Immature natural killer cell (primary cell): ENCODE results near the gene INPP5K. TPM values are rescaled to one million over a fixed set of nuclear protein-coding genes. Genes with fewer than 3 reads are reported as not detected.
"Not testable (repeated sequence)": the region's sequence is repeated elsewhere in the genome, so short reads cannot be mapped to it uniquely, and the experiment has no call there.

Source experiments
- DNase-seq, 3 donors: peaks; one replicate each; pipeline ENCODE4 v3.0.0; 2022; ENCODE audit warnings: mixed read lengths in 1 of 3
- H3K27ac Mint-ChIP-seq, 6 donors: one replicate each; pipeline ENCODE4 v1.8.0; 2020; ENCODE audit warnings: mixed read lengths in 6 of 6, mild to moderate bottlenecking in 5 of 6, inconsistent platforms in 4 of 6, moderate library complexity in 3 of 6
- H3K27me3 Mint-ChIP-seq, 3 donors: one replicate each; pipeline ENCODE4 v1.8.0; 2020 to 2021; ENCODE audit warnings: low read depth in 3 of 3, mild to moderate bottlenecking in 3 of 3, mixed read lengths in 3 of 3, moderate library complexity in 3 of 3, inconsistent platforms in 1 of 3
- H3K36me3 Mint-ChIP-seq, 3 donors: one replicate each; pipeline ENCODE4 v1.8.0; 2020; ENCODE audit warnings: mixed read lengths in 3 of 3, inconsistent platforms in 2 of 3, mild to moderate bottlenecking in 2 of 3
- H3K4me1 Mint-ChIP-seq, 2 donors: one replicate each; pipeline ENCODE4 v1.8.0; 2020; ENCODE audit warnings: inconsistent platforms in 2 of 2, mild to moderate bottlenecking in 2 of 2, mixed read lengths in 2 of 2, moderate library complexity in 1 of 2
- H3K4me3 Mint-ChIP-seq, 5 donors: one replicate each; pipeline ENCODE4 v1.8.0; 2020; ENCODE audit warnings: mild to moderate bottlenecking in 5 of 5, mixed read lengths in 5 of 5, inconsistent platforms in 3 of 5, moderate library complexity in 3 of 5
- H3K9me3 Mint-ChIP-seq, 6 donors: one replicate each; pipeline ENCODE4 v1.8.0; 2020; ENCODE audit warnings: mild to moderate bottlenecking in 6 of 6, mixed read lengths in 6 of 6, inconsistent platforms in 4 of 6, moderate library complexity in 3 of 6
- polyA plus RNA-seq, 3 donors: library from polyadenylated mRNA; unstranded; fragments of 300-500 nt; fragmentation: Illumina TruSeq; gene quantifications; one replicate each; pipeline ENCODE4 v1.2.3, GENCODE V29; 2021

The INPP5K gene
- polyA plus RNA-seq, 3 donors from 2014 or later, result 113 to 161 (median 120) TPM

DNA sequence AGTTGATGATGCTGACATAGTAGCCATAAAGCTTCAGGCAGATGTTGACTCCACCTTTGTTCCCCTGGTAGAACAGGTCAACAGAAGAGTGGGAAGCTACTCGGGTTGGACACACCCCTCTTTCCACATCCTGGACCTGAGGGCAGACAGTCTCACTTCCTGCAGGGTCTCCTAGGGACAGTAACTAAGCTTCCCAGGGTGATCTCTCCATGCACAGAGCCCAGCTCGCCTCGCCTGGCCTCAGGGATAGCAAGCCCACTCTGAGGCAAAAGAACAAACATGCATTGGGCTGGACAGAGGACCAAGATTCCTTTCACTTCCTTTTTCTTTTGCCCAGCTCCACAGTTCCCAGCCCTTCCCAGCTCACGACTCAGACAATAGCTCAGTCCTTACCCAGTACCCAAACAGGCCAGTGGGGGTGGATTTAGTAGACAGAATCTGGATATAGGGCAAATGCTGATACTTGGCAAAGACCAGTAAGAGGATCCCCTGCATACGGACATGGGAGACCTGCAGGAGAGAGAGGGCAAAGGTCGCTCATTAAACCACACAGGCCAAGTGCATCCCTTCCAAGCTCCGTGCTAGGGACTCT is 7.0 kb downstream of the INPP5K start:
- H3K9me3 Mint-ChIP-seq, result no peaks in the 10 kb centered on the region
- H3K4me3 Mint-ChIP-seq, result no peak overlapping the region
- no peak for DNase-seq
- H3K4me1 Mint-ChIP-seq, result peaks cover 9 to 15% of the 10 kb centered on the region in 2 donors
- peaks cover 12 to 49% (median 12%) of the 10 kb centered on the region in 3 donors for H3K36me3 Mint-ChIP-seq
- peaks cover 2 to 8% (median 4%) of the 10 kb centered on the region in 3 donors for H3K27me3 Mint-ChIP-seq
- no peak overlapping the region for H3K27ac Mint-ChIP-seq

DNA sequence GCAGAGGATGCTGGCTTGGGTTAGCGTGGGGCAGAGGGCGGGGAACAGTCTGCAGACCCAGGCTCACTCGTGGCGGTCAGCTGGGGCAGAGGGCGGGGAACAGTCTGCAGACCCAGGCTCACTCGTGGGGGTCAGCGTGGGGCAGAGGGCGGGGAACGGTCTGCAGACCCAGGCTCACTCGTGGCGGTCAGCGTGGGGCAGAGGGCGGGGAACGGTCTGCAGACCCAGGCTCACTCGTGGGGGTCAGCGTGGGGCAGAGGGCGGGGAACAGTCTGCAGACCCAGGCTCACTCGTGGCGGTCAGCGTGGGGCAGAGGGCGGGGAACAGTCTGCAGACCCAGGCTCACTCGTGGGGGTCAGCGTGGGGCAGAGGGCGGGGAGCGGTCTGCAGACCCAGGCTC is 7.7 kb downstream of the INPP5K start:
- not testable (repeated sequence) for DNase-seq, H3K27ac Mint-ChIP-seq, H3K4me3 Mint-ChIP-seq, H3K9me3 Mint-ChIP-seq, H3K4me1 Mint-ChIP-seq
- Mint-ChIP-seq H3K27me3 (peaks cover 4 to 14% (median 5%) of the 10 kb centered on the region in 3 donors), H3K36me3 (peaks cover 13 to 52% (median 17%) of the 10 kb centered on the region in 3 donors)

DNA sequence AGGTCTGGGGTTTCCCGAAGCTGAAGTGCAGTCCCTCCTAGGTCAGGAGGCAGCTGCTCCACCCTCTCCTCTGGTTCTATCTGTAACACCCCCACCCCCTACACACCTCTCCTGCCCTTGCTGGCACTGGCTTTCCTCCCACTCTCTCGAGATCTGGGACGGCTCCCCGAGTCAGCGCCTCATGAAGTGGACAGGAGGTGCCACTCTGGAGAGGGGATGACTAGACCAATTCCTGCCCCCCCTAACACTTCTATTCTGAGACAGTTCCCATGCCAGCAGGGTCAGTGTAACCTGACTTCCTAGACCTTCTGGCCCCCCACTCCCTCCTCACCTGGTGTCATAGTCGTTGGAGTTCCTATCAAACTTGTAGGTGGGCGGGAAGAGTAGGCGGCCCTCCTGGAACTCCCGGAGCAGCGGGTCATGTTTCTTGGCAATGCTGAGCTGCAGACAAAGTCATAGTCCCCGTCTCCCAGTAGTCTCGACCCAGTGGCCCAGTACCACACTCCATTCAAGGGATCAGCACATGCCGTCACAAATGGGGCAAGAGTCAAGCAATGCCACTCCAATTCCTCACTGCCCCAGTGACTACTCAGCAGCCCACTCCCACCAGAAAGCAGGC is 9.7 kb downstream of the INPP5K start:
- peaks cover 14 to 47% (median 17%) of the 10 kb centered on the region in 3 donors for H3K36me3 Mint-ChIP-seq
- no peaks in the 10 kb centered on the region for H3K9me3 Mint-ChIP-seq
- H3K4me3 Mint-ChIP-seq, result no peak overlapping the region
- no peak for DNase-seq
- peaks cover 2 to 7% of the 10 kb centered on the region in 2 donors for H3K4me1 Mint-ChIP-seq
- H3K27me3 Mint-ChIP-seq, result peaks cover 4 to 15% (median 5%) of the 10 kb centered on the region in 3 donors
- no peak overlapping the region for H3K27ac Mint-ChIP-seq

DNA sequence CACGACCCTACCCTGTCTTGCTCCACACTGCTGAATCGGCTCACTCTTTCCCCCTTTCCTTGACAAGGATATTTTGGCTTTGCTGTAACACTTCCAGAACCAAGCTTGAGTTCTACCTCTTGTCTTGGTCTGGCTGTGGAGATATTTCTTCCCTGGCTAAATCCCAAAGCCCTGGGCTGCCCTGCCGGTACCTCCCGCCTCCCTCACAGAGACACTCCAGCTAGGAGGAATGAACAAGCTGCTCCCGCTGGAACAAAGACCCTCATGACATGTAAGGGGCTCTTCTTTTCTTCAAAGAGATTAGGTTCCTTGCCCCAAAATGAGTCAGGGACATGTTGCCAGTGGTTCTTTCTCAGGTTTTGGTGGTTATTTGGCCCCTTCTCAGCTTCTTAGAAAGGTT is 10.8 kb downstream of the INPP5K start:
- H3K36me3 Mint-ChIP-seq, result peaks cover 14 to 43% (median 17%) of the 10 kb centered on the region in 3 donors
- DNase-seq, result no peak
- H3K4me3 Mint-ChIP-seq, result no peak overlapping the region
- peaks cover 4 to 17% (median 5%) of the 10 kb centered on the region in 3 donors for H3K27me3 Mint-ChIP-seq
- H3K9me3 Mint-ChIP-seq, result no peaks in the 10 kb centered on the region
- H3K4me1 Mint-ChIP-seq, result peaks cover 2 to 7% of the 10 kb centered on the region in 2 donors
- peak overlapping the region in 3 of 6 donors; percentile 6 to 71 (median 32) for H3K27ac Mint-ChIP-seq

DNA sequence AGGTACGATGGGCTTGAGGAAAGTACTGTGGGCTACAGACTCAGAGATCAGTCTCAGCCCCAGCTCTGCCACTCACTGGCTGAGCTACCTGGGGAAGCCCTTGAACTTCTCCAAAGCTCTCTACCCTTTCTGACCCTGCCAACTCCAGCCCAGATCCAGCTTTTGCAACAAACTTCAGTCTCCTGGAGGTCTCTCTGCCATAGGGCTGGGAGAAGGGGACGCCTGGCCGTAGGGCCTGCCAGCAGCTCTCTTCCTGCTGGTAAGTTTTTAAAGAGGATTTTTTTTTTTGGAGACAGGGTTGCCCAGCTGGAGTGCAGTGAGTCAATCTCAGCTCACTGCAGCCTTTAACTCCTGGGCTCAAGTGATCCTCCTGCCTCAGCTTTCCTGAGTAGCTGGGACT is 11.5 kb downstream of the INPP5K start:
- no peak for DNase-seq
- Mint-ChIP-seq H3K4me3 (no peak overlapping the region), H3K4me1 (peaks cover 2 to 6% of the 10 kb centered on the region in 2 donors), H3K36me3 (peaks cover 11 to 37% (median 17%) of the 10 kb centered on the region in 3 donors), H3K27me3 (peaks cover 4 to 17% (median 5%) of the 10 kb centered on the region in 3 donors), H3K9me3 (no peaks in the 10 kb centered on the region), H3K27ac (no peak overlapping the region)

DNA sequence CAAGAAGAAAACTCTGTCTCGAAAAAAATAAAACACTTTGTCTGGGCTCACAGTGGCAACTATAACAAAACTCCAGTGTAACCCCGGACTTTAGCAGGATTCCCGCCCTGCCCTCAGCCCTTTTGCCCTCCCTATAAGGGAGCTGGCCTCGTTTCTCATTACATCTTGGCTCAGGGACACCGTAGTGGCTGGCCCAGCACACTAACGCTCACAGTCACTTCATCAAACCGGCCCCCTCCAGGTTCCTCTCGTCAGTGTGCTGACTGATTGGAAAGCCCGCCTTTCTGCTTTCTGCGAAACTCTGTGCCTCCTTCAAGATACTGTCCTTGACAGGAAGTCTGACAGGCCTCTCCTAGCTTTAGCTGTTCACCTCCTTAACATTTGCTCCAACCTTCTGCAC is 12.7 kb downstream of the INPP5K start:
- H3K27ac Mint-ChIP-seq, result no peak overlapping the region
- H3K9me3 Mint-ChIP-seq, result no peaks in the 10 kb centered on the region
- no peaks in the 10 kb centered on the region for H3K4me1 Mint-ChIP-seq
- H3K36me3 Mint-ChIP-seq, result peaks cover 5 to 27% (median 11%) of the 10 kb centered on the region in 3 donors
- DNase-seq, result no peak
- H3K4me3 Mint-ChIP-seq, result no peak overlapping the region
- H3K27me3 Mint-ChIP-seq, result peaks cover 4 to 16% (median 5%) of the 10 kb centered on the region in 3 donors

DNA sequence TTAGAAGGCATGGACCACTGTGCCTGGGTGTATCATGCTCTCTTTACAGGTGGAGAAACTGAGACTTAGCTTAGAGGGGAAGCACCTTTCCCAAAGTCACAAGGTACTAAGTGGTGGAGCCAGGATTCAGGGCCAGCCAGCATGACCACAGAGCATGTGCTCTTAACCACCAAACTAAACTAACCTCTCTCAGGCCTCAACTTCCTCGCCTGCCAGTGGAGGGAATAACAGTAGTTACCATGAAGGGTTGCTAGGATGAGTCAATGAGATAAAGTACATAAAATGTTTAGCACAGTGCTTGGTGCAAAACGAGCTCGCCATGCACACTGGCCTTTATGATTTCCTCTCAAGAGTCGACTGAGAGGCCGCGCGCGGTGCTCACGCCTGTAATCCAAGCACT is 17.5 kb downstream of the INPP5K start:
- H3K9me3 Mint-ChIP-seq, result no peaks in the 10 kb centered on the region
- H3K27me3 Mint-ChIP-seq, result peaks cover 0 to 12% (median under 1%) of the 10 kb centered on the region in 3 donors
- no peak overlapping the region for H3K27ac Mint-ChIP-seq

DNA sequence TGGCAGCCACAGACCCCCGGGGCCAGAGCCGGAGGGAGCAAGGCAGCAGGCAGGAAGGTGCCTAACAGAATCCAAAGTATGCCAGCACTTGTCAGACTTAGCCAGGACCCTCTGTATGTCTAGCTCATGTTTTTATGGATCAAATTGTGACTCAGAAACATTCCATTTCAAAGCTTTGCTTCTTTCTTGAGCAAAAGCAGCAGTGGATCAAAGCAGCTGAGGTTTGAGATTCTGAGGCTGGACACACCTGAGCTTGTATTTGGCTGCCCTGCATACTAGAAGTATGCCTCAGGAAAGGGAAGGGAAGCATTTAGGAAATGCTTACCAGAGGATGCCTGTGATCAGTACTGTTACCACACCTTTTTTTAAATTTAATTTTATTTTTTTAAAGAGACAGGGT is 18.2 kb downstream of the INPP5K start:
- DNase-seq, result no peak
- H3K27ac Mint-ChIP-seq, result no peak overlapping the region
- no peaks in the 10 kb centered on the region for H3K9me3 Mint-ChIP-seq
- H3K4me1 Mint-ChIP-seq, result peaks cover 2 to 4% of the 10 kb centered on the region in 2 donors
- H3K27me3 Mint-ChIP-seq, result peaks cover 0 to 12% (median 0%) of the 10 kb centered on the region in 3 donors
- peaks cover 0 to 11% (median 4%) of the 10 kb centered on the region in 3 donors for H3K36me3 Mint-ChIP-seq
- H3K4me3 Mint-ChIP-seq, result no peak overlapping the region

More for the DNA sequence above, 17.5 kb downstream of the INPP5K start:
- H3K4me3 Mint-ChIP-seq, result no peak overlapping the region
- H3K36me3 Mint-ChIP-seq, result peaks cover 2 to 13% (median 5%) of the 10 kb centered on the region in 3 donors
- no peaks in the 10 kb centered on the region for H3K4me1 Mint-ChIP-seq
- no peak for DNase-seq

DNA sequence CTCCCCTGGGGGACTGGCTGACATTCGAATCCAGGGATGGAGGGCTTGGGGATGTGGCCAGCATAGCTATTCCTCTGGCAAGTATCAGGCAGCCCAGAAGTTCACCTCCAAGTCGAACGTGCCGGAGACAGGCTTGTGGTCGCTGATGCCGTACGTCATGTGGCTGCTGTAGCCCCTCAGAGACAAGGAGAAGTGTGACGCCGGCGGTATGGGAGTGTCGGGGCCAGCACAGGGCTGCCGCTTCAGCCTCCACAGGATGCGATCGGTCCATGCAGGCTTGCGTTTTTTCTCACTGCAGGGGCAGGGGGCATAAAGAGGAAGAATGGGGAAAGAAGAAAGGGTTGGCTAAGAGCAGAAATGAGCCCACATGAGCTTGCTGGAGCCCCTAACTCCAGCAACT is 18.6 kb downstream of the INPP5K start:
- Mint-ChIP-seq H3K27ac (peak overlapping the region in 1 of 6 donors; percentile 34), H3K27me3 (peaks cover 0 to 12% (median 3%) of the 10 kb centered on the region in 3 donors), H3K36me3 (peaks cover 0 to 11% (median 4%) of the 10 kb centered on the region in 3 donors), H3K9me3 (no peaks in the 10 kb centered on the region), H3K4me1 (peaks cover 2 to 6% of the 10 kb centered on the region in 2 donors), H3K4me3 (no peak overlapping the region)
- DNase-seq, result no peak

DNA sequence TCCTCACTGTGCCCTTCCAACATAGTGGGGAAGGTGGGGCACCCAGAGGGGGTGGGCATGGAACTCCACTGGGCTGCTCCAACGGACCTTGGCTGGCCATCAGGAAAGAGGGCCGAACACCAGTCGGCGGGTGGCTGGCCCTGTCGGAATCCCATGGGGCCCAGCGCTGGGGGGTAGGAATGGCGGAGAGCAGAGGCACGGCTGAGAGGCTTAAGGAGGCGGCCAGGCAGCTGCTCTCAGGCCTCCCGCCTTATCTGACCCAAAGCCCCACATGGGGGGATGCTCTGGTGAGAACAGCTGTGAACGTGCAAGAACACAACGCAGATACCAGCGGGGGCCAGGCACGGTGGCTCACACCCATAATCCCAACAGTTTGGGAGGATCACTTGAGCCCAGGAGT is 19.5 kb downstream of the INPP5K start:
- Mint-ChIP-seq H3K27me3 (peaks cover 0 to 12% (median 9%) of the 10 kb centered on the region in 3 donors), H3K27ac (no peak overlapping the region)

DNA sequence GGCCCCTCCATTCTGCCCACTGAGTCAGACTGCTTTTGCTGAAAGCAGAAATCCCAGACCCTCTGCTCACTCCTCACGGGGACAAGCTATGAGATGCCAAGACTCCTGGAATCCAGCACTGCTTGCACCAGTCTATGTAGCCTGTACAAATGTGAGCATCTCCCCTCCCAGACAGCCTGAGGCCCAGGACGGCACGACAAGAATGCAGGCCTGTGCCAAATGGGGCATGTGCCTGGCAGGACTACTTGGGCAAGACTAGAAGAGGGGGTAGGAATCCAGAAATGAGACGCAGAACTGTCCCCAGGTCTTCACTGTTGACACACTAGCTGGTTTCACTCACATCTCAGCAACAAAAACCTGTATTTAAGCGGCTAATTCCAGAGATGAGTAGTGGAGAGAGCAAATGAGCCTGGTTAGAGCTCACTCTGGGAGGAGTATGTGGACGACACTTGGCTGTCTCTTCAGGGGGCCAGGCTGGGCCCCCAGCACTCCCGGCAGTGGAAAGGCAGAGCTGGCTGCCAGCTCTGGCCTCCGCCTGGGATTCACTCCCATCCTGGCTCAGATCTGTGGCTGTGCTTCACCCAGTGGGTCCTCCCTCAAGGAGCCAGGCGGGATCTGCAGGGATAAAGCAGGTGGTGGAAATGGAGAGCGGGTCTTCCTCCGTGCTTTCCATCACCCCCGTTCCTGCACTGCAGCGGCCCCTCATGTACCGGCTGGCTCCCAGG is 21.0 kb downstream of the INPP5K start:
- peaks cover 9 to 10% of the 10 kb centered on the region in 2 donors for H3K4me1 Mint-ChIP-seq
- H3K27ac Mint-ChIP-seq, result no peak overlapping the region
- H3K36me3 Mint-ChIP-seq, result peaks cover 0 to 7% (median 4%) of the 10 kb centered on the region in 3 donors
- no peaks in the 10 kb centered on the region for H3K9me3 Mint-ChIP-seq
- H3K4me3 Mint-ChIP-seq, result no peak overlapping the region
- peaks cover 2 to 11% (median 10%) of the 10 kb centered on the region in 3 donors for H3K27me3 Mint-ChIP-seq
- DNase-seq, result no peak

More for the DNA sequence above, 19.5 kb downstream of the INPP5K start:
- Mint-ChIP-seq H3K9me3 (no peaks in the 10 kb centered on the region), H3K36me3 (peaks cover 0 to 7% (median 4%) of the 10 kb centered on the region in 3 donors), H3K4me3 (no peak overlapping the region), H3K4me1 (peaks cover 5 to 6% of the 10 kb centered on the region in 2 donors)
- no peak for DNase-seq

DNA sequence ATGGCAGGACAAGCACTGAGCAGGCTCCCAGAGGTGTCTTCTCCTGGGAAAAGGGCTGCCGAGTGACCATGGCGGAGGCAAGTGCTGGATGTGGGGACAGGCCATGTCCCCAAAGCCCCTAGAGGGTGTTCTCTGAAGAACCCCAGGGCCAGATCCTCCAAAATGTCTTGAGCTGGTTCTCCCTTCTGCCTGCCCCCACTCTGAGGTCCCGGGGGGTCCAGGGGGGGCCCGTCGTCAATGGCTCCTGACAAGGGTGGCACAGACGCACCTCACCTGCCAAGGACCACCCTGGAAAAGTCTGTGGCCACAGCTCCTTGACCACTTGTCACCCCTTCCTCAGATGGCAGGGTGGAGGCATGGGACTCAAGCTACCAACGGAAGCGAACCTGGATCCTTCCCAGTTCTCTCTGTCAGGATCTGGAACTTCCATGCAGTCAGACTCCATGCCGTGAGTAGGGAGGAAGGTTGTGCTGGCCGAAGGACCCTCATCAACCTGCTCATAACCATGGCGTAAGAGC is 21.6 kb downstream of the INPP5K start:
- no peaks in the 10 kb centered on the region for H3K9me3 Mint-ChIP-seq
- peaks cover 11 to 12% of the 10 kb centered on the region in 2 donors for H3K4me1 Mint-ChIP-seq
- H3K27me3 Mint-ChIP-seq, result peaks cover 6 to 17% (median 10%) of the 10 kb centered on the region in 3 donors
- no peak overlapping the region for H3K4me3 Mint-ChIP-seq
- H3K36me3 Mint-ChIP-seq, result peaks cover 0 to 7% (median 4%) of the 10 kb centered on the region in 3 donors
- no peak for DNase-seq
- H3K27ac Mint-ChIP-seq, result no peak overlapping the region

DNA sequence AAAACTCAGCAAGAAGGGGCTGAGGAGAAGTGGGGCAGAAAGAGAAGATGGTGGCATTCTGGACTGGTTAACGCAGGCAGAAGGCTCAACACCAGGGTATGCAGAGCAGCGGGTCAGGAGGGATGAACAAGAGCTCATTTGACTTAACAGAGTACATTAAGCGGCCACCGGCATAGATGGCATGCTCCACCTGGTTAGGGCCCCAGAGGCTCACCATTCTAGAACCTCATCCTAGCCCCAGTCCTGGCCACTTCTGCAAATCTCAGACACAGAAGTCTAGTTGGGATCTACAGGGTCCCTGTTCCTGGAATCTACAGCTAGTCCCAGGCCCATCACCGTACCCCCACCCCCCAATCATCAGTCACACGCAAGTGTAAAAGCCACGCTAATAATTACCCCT is 22.2 kb downstream of the INPP5K start:
- Mint-ChIP-seq H3K27me3 (peaks cover 8 to 16% (median 12%) of the 10 kb centered on the region in 3 donors), H3K4me3 (peak overlapping the region in 1 of 5 donors; percentile 7), H3K27ac (no peak overlapping the region), H3K36me3 (peaks cover 0 to 7% (median 4%) of the 10 kb centered on the region in 3 donors), H3K9me3 (no peaks in the 10 kb centered on the region), H3K4me1 (peaks cover 11 to 12% of the 10 kb centered on the region in 2 donors)
- DNase-seq, result no peak
